K562 (cell line): ENCODE data around the gene PRODH2. TPM values are rescaled to one million over a fixed set of nuclear protein-coding genes. Genes with fewer than 3 reads are reported as not detected.
A peak's percentile ranks its signal among the peaks of the same experiment; 100 is the strongest.

Experiments used
- ATAC-seq: fragments of 200-7000 bp; cut with Tn5 transposase; 3 replicates; pipeline ENCODE4 v1.9.1; 2020; ENCODE audit warnings: moderate library complexity
- BruUV-seq: library from RNA; stranded (reverse); fragments of 400-500 nt; replicated peaks from 2 replicates; lab custom pipeline; 2021; lab: Mats Ljungman, UMichigan
- CTCF ChIA-PET: fragments of 300-600 bp; formaldehyde crosslinking; extraction: SDS; loops from one replicate; lab custom pipeline; 2021; ENCODE audit warnings: low intra/inter-chr PET ratio; lab: Yijun Ruan, JAX
- POLR2A ChIA-PET: fragments of 300-600, 350-650 bp; sonication (Branson Sonifier 250); formaldehyde crosslinking; extraction: SDS; loops from one replicate; lab custom pipeline; 2021; ENCODE audit warnings: antibody characterized with exemption, inconsistent platforms; lab: Yijun Ruan, JAX
- DNase-seq, 4 experiments: peaks; one replicate each; pipeline versions ENCODE4 v3.0.0 to v3.0.0-alpha.2; 2011 to 2018; ENCODE audit warnings: low spot score in 3 of 4, mixed read lengths in 3 of 4; ENCODE audit errors: extremely low read depth in 1 of 4
- FAIRE-seq: peaks from 2 replicates; lab custom pipeline; 2011; peaks lifted over from hg19 to GRCh38; lab: Jason Lieb, UNC
- H2AFZ ChIP-seq: 2 replicates; pipeline ENCODE4 v1.6.0; 2011; ENCODE audit warnings: low read depth, low read length, control low read depth, inconsistent platforms
- H3K27ac ChIP-seq: fragments of 200-600 bp; 3 replicates; pipeline ENCODE4 v1.8.0; 2011; ENCODE audit warnings: low read depth, mild to moderate bottlenecking, control low read depth, inconsistent platforms, low read length, moderate library complexity, mixed read lengths; ENCODE audit errors: extremely low read depth
- H3K27me3 ChIP-seq, 2 experiments: fragments of 300-600 bp in 1 of 2; 2 replicates in 1 of 2; 3 replicates in 1 of 2; pipeline versions ENCODE4 v1.6.0 to v1.8.0; 2011; ENCODE audit warnings: inconsistent platforms in 2 of 2, low read length in 2 of 2, mild to moderate bottlenecking in 1 of 2, mixed read lengths in 1 of 2, moderate library complexity in 1 of 2; ENCODE audit not compliant: control insufficient read depth in 2 of 2, insufficient read depth in 2 of 2
- H3K36me3 ChIP-seq: fragments of 300-600 bp; 3 replicates; pipeline ENCODE4 v1.8.0; 2011; ENCODE audit warnings: mild to moderate bottlenecking, low read length, inconsistent platforms; ENCODE audit not compliant: control insufficient read depth, insufficient read depth
- H3K4me1 ChIP-seq, 2 experiments: fragments of 200-600 bp in 1 of 2; replicated peaks in 1 of 2; 2 replicates in 1 of 2; 3 replicates in 1 of 2; pipeline versions ENCODE4 v1.5.1 to v1.8.0; 2011; ENCODE audit warnings: inconsistent platforms in 2 of 2, low read length in 2 of 2, mild to moderate bottlenecking in 1 of 2, mixed read lengths in 1 of 2, moderate library complexity in 1 of 2; ENCODE audit not compliant: control insufficient read depth in 2 of 2, insufficient read depth in 2 of 2
- H3K4me2 ChIP-seq: 2 replicates; pipeline ENCODE4 v1.6.1; 2011; ENCODE audit warnings: low read length, control low read depth, inconsistent platforms, mixed read lengths; ENCODE audit not compliant: insufficient read depth
- H3K4me3 ChIP-seq: fragments of 200-600 bp; sonication (generic), shearing (Covaris generic); 2 replicates; pipeline ENCODE4 v1.5.1; 2016; ENCODE audit warnings: control low read depth, inconsistent platforms
- H3K79me2 ChIP-seq: fragments of 200-600 bp; 3 replicates; pipeline ENCODE4 v1.8.0; 2011; ENCODE audit warnings: low read length, inconsistent platforms; ENCODE audit not compliant: control insufficient read depth, insufficient read depth
- H3K9ac ChIP-seq, 2 experiments: 2 replicates each; pipeline versions ENCODE4 v1.6.0 to v1.6.1; 2011; ENCODE audit warnings: low read depth in 2 of 2, low read length in 2 of 2, control low read depth in 1 of 2, inconsistent platforms in 1 of 2, mild to moderate bottlenecking in 1 of 2, mixed read lengths in 1 of 2; ENCODE audit not compliant: insufficient read depth in 1 of 2
- H3K9me1 ChIP-seq: one replicate; pipeline ENCODE4 v1.6.0; 2011; ENCODE audit warnings: inconsistent platforms, mild to moderate bottlenecking, low read length, moderate library complexity; ENCODE audit not compliant: control insufficient read depth, insufficient read depth
- H3K9me3 ChIP-seq: replicated peaks from 2 replicates; pipeline ENCODE4 v1.5.1; 2011; ENCODE audit warnings: low read depth, low read length, inconsistent platforms; ENCODE audit not compliant: control insufficient read depth, insufficient read depth
- H4K20me1 ChIP-seq: replicated peaks from 2 replicates; pipeline ENCODE4 v1.6.1; 2011; ENCODE audit warnings: low read length, inconsistent platforms, mixed read lengths; ENCODE audit not compliant: control insufficient read depth, insufficient read depth
- CBX3 ChIP-seq, 2 experiments: IDR thresholded peaks; 1 replicate in 1 of 2; 2 replicates in 1 of 2; pipeline ENCODE4 v1.6.1; 2012; ENCODE audit warnings: inconsistent platforms in 2 of 2, low read length in 2 of 2, borderline replicate concordance in 1 of 2, control low read depth in 1 of 2
- MYNN ChIP-seq, 2 experiments: sonication (generic); formaldehyde crosslinking in 1 of 2; IDR thresholded peaks; 2 replicates each; pipeline versions ENCODE4 v1.5.0 to v1.6.1; 2016 to 2020; ENCODE audit warnings: antibody characterized with exemption in 1 of 2, missing genetic modification reagents in 1 of 2
- NCOA6 ChIP-seq: fragments of 450-650 bp; IDR thresholded peaks from 2 replicates; pipeline ENCODE4 v1.6.1; 2017; ENCODE audit warnings: mild to moderate bottlenecking
- POLR2G ChIP-seq: fragments of 200-400 bp; formaldehyde crosslinking; IDR thresholded peaks from 2 replicates; pipeline ENCODE4 v1.6.1; 2017; ENCODE audit warnings: low read depth, mild to moderate bottlenecking, antibody characterized with exemption, low read length, moderate library complexity
- PTBP1 ChIP-seq: fragments of 200-400 bp; formaldehyde crosslinking; IDR thresholded peaks from 2 replicates; pipeline ENCODE4 v1.6.1; 2017; ENCODE audit warnings: low read depth, low read length
- ZNF12 ChIP-seq: sonication (generic); formaldehyde crosslinking; IDR thresholded peaks from 2 replicates; pipeline ENCODE4 v1.4.0; 2020; ENCODE audit warnings: mild to moderate bottlenecking, missing genetic modification reagents
- ZNF121 ChIP-seq: sonication (generic); formaldehyde crosslinking; conservative IDR thresholded peaks from 2 replicates; pipeline ENCODE4 v1.8.0; 2022; ENCODE audit warnings: missing genetic modification reagents
- ZNF316 ChIP-seq: fragments of 450-650 bp; IDR thresholded peaks from 2 replicates; pipeline ENCODE4 v1.6.1; 2016
- WGBS: fragments of 100-300 bp; shearing (Covaris generic); methylation state at CpG from one replicate; pipeline ENCODE4 v1.1.6; 2016; ENCODE audit warnings: low coverage, mixed read lengths; ENCODE audit not compliant: insufficient coverage; ENCODE audit errors: missing lambda C conversion rate; 5-methylcytosine and 5-hydroxymethylcytosine counted together
- in situ Hi-C: fragments of 300-500 bp; cut with MboI; formaldehyde crosslinking; loops from 4 replicates; pipeline ENCODE4 v1.15.0; 2018; ENCODE audit warnings: inconsistent platforms, mixed read lengths
- intact Hi-C: fragments of 100-400 bp; cut with micrococcal nuclease; formaldehyde crosslinking; loops from 2 replicates; pipeline ENCODE4 v1.14.2; 2022
- polyA plus RNA-seq, 8 experiments: library from polyadenylated mRNA; depleted of rRNA in 4 of 8; stranded (reverse) in 5 of 8; unstranded in 3 of 8; fragments of >200 nt; fragmentation: Nextera tagmentation in 2 of 8; fragmentation: Illumina TruSeq in 1 of 8; extraction: Ambion mirVana in 2 of 8; extraction: Trizol in 1 of 8; gene quantifications; 2 replicates each; pipeline versions ENCODE4 v1.2.1 to v1.2.3, GENCODE V29; 2011 to 2014; ENCODE audit warnings: inconsistent platforms in 1 of 8, missing spikeins in 1 of 8
- total RNA-seq, 7 experiments: library from RNA; depleted of rRNA in 6 of 7; stranded (reverse); fragments of >200 nt in 6 of 7; fragmentation: Illumina TruSeq in 2 of 7; extraction: Trizol in 2 of 7; gene quantifications; 2 replicates each; pipeline versions ENCODE4 v1.2.1 to v1.2.3, GENCODE V29; 2011 to 2021; ENCODE audit warnings: low replicate concordance in 1 of 7
- TF ChIP-seq, protein P1 (sequence below): fragments of 450-650 bp; IDR thresholded peaks from 2 replicates; pipeline ENCODE4 v1.6.1; 2016

PRODH2 gene
- total and polyA plus RNA-seq, 9 of the 15 experiments (the other 6 are each of a cell fraction or from before 2014, with no cell fraction given): not detected

DNA sequence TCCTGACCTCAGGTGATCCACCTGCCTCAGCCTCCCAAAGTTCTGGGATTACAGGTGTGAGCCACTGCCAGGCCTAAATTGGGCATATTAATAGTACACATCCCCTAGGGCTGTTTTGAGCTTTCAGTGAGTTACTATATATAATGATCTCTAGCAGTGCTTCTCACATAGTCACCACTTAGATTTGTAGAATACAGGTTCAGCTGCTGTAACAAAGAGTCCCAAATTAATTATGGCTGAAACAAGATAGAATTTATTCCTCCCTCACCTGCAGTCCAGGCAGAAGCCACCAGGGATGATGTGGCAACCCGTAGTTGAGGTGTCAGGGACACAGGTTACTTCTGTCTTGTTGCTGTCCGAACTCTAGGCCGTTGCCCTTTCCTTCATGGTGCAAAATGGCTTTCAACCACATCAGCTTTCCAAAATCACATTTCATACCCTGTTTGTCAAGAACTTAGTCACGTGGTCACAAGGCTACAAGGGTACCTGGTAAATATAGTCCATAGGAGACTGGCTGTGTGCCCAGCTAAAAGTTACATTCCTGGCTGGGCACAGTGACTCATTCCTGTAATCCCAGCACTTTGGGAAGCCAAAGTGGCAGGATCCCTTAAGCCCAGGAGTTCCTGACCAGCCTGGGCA is 51.8 kb downstream of the PRODH2 start:
- H4K20me1 ChIP-seq: no peaks in the 10 kb centered on the region; the same call in 1 of the 2 replicates
- no peak overlapping the region for H3K4me2 ChIP-seq
- ChIA-PET CTCF (interaction anchor here (0.5 kb wide), 1 partner anchor 12 kb away, joined by 3 read pairs; no protein-coding TSS in a partner anchor), POLR2A (interaction anchor here (1.2 to 2.0 kb wide), 2 partner anchors 9 to 12 kb away, joined by 4 to 9 read pairs; no protein-coding TSS in a partner anchor)
- H3K27me3 ChIP-seq: no peaks in the 10 kb centered on the region
- ATAC-seq (no peak), DNase-seq (no peak), FAIRE-seq (no peak)
- no peak overlapping the region for H3K27ac ChIP-seq
- no peaks in the 10 kb centered on the region; the same call in 1 of the 2 replicates for H3K9me3 ChIP-seq
- peaks cover 38% of the 10 kb centered on the region; the same call in 2 of the 3 replicates for H3K36me3 ChIP-seq
- intact Hi-C loops: no loop called here
- peak; percentile 99 for TF ChIP-seq ZNF12
- TF ChIP-seq MYNN (IDR thresholded peaks at IDR 0.05): no peak
- no peak for TF ChIP-seq MYNN (CRISPR knock-in tag; IDR thresholded peaks at IDR 0.05)
- in situ Hi-C loops: no loop called here
- BruUV-seq: no TSS peak
- H2AFZ ChIP-seq: no peak overlapping the region
- 96% methylated on average over 4 of the region's 4 CpGs for WGBS
- H3K9ac ChIP-seq: no peak overlapping the region
- H3K79me2 ChIP-seq: peaks cover 17% of the 10 kb centered on the region
- H3K9me1 ChIP-seq: no peaks in the 10 kb centered on the region
- H3K4me1 ChIP-seq: peaks cover 13 to 25% of the 10 kb centered on the region in 2 experiments
- no peak overlapping the region for H3K4me3 ChIP-seq

DNA sequence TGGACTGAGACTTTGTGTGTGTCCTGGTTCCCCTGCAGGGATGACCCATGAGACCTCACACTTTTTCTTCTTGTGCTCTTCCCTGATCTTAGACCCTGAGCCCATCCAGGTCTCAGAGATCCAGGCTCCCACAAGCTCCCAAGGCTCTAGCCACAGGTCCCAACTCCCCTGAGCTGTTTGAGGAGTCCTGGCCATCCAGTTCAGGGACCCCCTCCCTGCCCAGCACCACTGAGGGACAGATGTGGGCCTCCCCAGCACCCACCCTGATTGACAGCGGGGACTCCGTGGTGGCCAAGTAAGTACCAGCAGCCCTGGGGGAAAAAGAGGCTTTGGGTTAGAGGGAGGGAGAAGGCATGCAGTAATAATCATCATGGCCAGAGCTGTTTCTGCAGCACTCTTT is 52.9 kb downstream of the PRODH2 start:
- 81% methylated on average over 2 of the region's 2 CpGs for WGBS
- H3K4me2 ChIP-seq: peak overlapping the region; percentile 85; the same call in 1 of the 2 replicates
- no peak overlapping the region for H3K27ac ChIP-seq
- BruUV-seq: no TSS peak
- intact Hi-C loops: no loop called here
- H3K4me3 ChIP-seq: no peak overlapping the region
- CTCF ChIA-PET: no interaction called here
- H3K27me3 ChIP-seq: no peaks in the 10 kb centered on the region
- no peaks in the 10 kb centered on the region; the same call in 1 of the 2 replicates for H4K20me1 ChIP-seq
- H3K9me3 ChIP-seq: no peaks in the 10 kb centered on the region; the same call in 1 of the 2 replicates
- FAIRE-seq (no peak), ATAC-seq (no peak), DNase-seq (no peak)
- H3K9ac ChIP-seq: peak overlapping the region in 1 of 2 experiments; percentile 79; a peak in 2 of 4 replicates
- peaks cover 30% of the 10 kb centered on the region; the same call in 2 of the 3 replicates for H3K36me3 ChIP-seq
- TF ChIP-seq CBX3 (IDR thresholded peaks at IDR 0.05; ENCODE audit: borderline replicate concordance in 1 of 2, low read length in 2 of 2) (no peak), PTBP1 (no peak), ZNF316 (no peak), ZNF121 (no peak), POLR2G (peak; percentile 3; the same call in 1 of the 2 replicates), NCOA6 (no peak)
- TF ChIP-seq, protein P1, sequence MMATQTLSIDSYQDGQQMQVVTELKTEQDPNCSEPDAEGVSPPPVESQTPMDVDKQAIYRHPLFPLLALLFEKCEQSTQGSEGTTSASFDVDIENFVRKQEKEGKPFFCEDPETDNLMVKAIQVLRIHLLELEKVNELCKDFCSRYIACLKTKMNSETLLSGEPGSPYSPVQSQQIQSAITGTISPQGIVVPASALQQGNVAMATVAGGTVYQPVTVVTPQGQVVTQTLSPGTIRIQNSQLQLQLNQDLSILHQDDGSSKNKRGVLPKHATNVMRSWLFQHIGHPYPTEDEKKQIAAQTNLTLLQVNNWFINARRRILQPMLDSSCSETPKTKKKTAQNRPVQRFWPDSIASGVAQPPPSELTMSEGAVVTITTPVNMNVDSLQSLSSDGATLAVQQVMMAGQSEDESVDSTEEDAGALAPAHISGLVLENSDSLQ: peak; percentile 11; the same call in 1 of the 2 replicates
- in situ Hi-C loops: no loop called here
- peaks cover 17% of the 10 kb centered on the region for H3K79me2 ChIP-seq
- H3K4me1 ChIP-seq: peaks cover 13 to 32% of the 10 kb centered on the region in 2 experiments
- H2AFZ ChIP-seq: no peak overlapping the region
- no peaks in the 10 kb centered on the region for H3K9me1 ChIP-seq
- POLR2A ChIA-PET: interaction anchor here (2.0 kb wide), 1 partner anchor 13 kb away, joined by 9 read pairs; no protein-coding TSS in a partner anchor
